ES-I3 (cell line): ENCODE measurements around the gene GFER.
A peak's percentile ranks its signal among the peaks of the same experiment; 100 is the strongest.

ENCODE experiments used
- H3K36me3 ChIP-seq: 2 replicates; pipeline ENCODE4 v1.6.1; 2013; ENCODE audit warnings: mild to moderate bottlenecking, low read length, control low read depth, moderate library complexity; ENCODE audit not compliant: insufficient read depth
- H3K4me1 ChIP-seq: 2 replicates; pipeline ENCODE4 v1.6.1; 2013; ENCODE audit warnings: mild to moderate bottlenecking, control low read depth, low read length; ENCODE audit not compliant: insufficient read depth
- H3K9ac ChIP-seq: 2 replicates; pipeline ENCODE4 v1.6.1; 2013; ENCODE audit warnings: low read depth, mild to moderate bottlenecking, low read length, moderate library complexity
- H3K9me3 ChIP-seq: 2 replicates; pipeline ENCODE4 v1.6.1; 2013; ENCODE audit warnings: mild to moderate bottlenecking, low read length, moderate library complexity; ENCODE audit not compliant: control insufficient read depth, insufficient read depth

The GFER gene

DNA sequence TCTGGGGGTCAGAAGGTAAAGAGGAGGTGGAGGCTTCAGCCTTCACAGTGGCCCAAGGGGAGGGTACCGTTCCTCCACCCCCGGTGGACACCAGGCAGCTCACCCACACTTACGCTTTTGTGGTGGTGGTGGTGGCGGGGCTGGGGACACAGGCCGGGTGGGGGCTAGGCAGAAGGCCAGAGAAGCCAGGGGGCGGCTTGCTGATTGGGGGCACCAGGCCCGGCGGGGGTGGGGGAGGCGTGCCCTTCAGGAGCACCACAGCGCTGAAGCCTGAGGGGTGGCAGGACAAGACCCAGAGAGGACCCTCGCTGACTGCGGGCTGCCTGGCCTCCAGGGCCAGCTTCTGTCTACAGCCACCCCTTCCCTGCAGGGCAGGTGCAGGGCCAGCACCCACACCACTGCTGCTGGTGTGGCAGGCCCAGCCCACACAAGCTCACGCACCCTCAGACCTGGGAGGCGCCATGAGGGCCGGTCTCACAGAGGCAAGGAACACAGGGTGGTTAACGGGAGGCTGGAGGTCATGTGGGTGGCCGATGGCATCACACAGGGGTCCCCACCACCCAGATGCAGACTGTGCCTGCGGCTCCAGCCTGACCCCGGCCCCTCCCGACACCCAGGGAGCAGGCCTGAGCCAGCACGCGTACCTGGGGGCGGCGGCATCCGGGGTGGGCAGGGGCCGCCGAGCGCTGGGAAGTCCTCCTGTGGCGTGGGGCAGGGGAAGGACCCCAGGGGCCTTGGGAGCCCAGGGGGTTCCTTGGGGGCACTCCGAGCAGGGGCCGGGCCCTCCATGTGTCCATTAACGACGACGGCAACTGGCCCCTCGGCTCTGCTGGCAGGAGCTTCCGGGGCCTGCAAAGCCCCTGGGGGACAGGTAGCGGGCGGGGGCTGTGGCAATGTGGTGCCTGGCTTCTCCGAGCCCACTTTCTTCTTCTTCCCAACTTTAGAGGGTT lies 15.1 kb downstream of the GFER start:
- Histone ChIP-seq H3K9me3 (no peaks in the 10 kb centered on the region), H3K36me3 (peaks cover 4% of the 10 kb centered on the region; the same call in 1 of the 2 replicates), H3K4me1 (peaks cover under 1% of the 10 kb centered on the region; the same call in 1 of the 2 replicates)

DNA sequence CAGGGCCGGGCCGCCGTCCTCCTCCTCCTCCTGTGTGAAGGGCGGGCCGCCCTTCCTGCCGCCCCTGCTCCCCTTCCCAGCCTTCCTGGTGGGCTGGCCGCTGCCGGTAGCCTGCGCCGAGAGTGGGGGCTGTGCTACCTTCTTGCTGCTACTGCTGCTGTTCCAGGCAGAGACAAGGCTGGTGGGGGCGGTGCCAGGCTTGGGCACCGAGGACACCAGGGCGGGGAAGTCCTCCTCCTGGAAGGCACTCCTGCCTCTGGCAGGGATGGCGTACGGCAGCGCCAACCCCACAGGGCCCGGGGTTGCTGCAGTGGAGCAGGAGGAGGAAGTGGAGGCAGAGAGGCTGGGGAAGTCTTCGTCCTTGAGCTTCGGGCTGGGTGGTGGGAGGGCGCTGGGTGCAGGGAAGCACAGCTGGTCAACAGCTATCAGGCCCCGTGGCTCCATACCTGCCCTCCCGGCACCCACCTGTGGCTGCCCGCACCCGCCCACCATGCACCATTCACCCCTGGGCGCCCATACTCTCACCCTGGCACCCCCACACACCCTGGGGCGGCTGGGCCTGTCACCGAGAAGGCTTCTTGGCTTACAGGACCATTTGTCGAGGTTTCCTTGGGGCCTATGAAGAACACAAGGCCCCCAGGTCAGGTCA lies 16.0 kb downstream of the GFER start:
- Histone ChIP-seq H3K9ac (no peak overlapping the region), H3K36me3 (peaks cover 4% of the 10 kb centered on the region; the same call in 1 of the 2 replicates), H3K9me3 (no peaks in the 10 kb centered on the region), H3K4me1 (peaks cover 6% of the 10 kb centered on the region; the same call in 1 of the 2 replicates)

More for the DNA sequence above, 15.1 kb downstream of the GFER start:
- no peak overlapping the region for H3K9ac ChIP-seq

DNA sequence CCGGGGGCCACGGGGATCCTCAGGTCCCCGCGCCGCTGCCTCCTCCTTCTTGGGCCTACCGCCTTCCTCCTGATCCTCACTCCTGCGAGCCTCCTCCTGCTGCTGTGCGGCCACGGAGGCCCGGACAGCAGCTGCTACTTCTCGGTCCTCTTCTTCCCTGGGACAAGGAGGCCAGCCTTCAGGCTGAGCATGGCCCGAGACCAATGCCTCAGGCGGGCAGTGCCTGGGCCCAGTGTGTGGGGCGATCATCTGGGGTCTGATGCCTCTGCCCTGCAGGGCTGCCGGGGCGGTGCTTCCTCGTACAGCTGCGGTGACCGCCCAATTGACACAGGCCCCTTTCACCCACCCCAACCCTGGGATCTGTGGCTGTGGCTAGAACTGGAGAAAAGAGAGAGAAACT lies 17.0 kb downstream of the GFER start:
- peaks cover 4% of the 10 kb centered on the region; the same call in 1 of the 2 replicates for H3K36me3 ChIP-seq
- peaks cover 6% of the 10 kb centered on the region; the same call in 1 of the 2 replicates for H3K4me1 ChIP-seq
- H3K9me3 ChIP-seq: no peaks in the 10 kb centered on the region
- H3K9ac ChIP-seq: no peak overlapping the region

DNA sequence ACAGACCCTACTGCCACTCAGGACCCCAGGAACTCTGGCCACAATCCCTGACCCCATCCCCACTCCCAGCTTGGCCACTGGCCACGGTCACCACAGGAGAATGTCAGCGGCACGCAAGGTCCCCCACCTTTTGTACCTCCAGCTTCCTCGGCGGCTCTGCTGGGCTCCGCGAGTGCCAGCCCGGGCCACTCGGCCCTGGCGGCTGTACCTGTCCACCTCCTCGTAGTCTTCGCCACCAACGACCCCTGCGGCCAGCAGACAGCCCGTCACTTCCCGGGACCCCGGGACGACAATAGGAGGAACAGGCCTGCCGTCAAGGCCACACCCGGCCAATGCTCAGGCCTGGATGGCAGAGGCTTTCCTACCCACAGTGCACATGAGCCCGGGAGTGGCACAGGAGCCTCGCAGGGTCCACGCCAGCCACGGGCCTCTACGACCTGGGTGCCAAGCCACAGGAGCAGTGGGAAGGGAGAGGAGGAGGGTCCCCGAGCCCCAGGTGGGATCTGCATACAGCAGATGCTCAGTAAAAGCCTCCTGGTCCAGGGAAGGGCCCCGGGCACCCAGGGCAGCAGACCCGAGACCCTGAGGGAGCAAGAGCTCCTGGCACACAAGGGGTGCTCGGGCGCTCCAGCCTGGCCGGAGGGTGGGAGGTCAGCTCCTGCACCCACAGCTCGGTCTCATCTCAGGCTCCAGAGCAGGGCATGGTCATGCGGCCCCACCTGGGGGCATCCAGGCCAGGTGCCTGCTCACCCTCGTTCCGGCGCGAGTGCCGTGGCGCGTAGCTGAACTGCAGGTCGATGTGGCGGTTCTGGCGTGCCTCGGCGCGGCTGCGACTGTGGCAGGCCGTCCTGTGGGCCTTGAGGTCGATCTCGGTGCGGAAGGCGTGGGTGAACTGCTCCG lies 17.7 kb downstream of the GFER start:
- peaks cover 6% of the 10 kb centered on the region; the same call in 1 of the 2 replicates for H3K4me1 ChIP-seq
- H3K9me3 ChIP-seq: no peaks in the 10 kb centered on the region
- peaks cover 4% of the 10 kb centered on the region; the same call in 1 of the 2 replicates for H3K36me3 ChIP-seq
- H3K9ac ChIP-seq: no peak overlapping the region

DNA sequence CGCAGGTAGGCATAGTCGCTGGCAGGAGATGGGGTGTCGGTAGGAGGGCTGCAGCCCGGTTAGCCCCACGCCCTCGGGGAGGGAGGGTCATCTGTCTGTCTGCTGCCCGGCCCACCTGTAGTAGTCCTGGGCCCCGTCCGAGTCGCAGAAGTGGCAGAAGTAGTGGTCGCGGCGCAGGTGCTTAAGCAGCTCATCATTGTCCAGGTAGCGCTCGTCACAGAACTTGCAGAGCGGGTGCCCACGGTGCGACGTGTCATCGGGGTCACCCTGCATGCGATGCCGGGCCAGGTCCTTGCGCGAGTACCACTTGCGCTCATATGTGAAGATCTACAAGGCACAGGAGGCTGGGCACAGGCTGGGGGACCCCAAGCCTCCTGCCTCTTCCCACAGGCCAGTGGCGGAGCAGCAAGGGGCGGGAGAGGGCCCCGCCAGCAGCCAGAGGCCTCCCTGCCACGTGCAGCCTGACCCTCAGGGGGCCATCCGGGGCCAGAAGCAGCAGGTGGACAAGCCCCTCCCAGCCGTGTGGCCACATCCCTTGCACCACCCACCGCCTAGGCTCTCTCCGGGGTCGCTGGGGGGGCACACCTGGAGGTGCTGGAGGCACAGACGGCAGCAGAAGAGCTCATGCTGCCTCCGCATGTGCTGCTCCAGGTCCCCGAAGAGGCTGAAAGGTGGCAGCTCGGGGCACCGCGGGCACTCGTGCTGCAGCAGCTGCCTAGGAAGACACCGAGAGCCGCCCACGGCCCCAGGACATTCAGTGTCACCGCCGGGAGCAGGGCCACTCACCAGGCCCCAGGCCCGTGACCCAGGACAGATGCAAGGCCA lies 18.6 kb downstream of the GFER start:
- H3K36me3 ChIP-seq: peaks cover 4% of the 10 kb centered on the region; the same call in 1 of the 2 replicates
- peaks cover 6% of the 10 kb centered on the region; the same call in 1 of the 2 replicates for H3K4me1 ChIP-seq
- no peaks in the 10 kb centered on the region for H3K9me3 ChIP-seq
- no peak overlapping the region for H3K9ac ChIP-seq

DNA sequence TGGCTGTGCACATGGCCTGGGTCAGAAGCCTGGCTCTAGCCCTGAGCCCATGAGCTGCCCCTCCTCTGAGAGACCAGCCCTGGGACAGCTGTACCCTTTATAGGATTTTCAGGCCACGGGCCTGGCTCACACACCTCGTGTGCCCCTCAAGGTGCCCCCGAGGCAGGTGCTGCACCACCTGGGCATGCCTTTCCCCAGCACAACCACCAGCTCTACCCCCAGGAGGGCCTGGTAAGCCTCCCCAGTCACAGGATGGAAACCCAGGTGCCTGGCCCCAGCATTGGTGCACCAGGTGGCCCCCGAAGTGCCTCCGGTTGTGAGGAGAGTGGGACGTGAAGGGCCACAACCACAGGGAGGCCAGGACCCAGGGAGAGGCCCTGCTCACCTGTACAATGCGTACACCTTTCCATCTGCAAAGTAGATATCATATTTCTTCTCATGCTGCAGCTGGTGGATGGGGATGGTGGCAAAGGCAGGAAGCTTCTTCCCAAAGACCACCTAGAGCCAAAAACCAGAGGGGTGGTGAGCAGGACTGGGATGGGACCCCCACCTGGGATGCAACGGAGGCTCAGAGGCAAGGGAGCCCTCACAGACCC lies 19.3 kb downstream of the GFER start:
- Histone ChIP-seq H3K36me3 (peaks cover 4% of the 10 kb centered on the region; the same call in 1 of the 2 replicates), H3K9me3 (no peaks in the 10 kb centered on the region), H3K9ac (no peak overlapping the region), H3K4me1 (peaks cover 9% of the 10 kb centered on the region; the same call in 1 of the 2 replicates)

DNA sequence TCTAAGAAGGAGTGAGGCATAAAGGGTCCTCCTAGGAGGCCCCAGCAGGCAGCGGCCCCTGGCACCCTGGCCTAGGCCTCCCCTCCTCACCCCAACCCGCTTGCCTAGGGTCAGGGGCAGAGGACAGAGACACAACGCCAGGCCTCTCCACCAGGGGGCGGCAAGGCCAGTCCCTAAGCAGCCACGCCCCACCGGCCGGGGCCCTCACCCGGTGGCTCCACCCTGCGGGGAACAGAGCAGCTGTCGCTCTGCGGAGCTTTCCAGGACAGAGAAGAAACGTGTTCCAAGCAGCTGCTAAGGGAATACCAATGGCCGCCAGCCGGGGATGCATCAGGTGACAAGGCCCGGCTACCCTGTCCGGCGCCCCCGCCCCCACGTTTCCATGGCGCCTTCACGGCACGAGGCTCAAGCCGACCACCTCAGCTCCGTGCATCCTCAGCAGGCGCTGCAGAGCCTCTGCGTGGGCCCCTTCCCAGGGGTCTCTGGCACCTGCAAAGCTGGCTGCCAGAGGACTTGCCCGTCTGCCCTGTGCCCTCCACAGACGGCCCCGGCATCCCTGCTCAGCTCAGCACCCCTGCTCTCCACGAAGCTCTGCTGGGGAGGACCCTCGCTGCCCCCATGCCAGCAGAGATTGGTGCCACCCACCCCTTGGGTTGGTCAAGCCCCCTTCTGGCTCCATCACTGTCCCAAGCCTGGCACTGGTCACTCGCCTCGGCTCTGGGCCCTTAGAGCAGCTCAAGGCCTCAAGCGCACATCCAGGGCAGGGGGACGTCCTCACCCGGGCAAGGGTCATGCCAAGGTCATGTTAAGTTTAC lies 20.0 kb downstream of the GFER start:
- peak overlapping the region; percentile 22 for H3K9ac ChIP-seq
- no peaks in the 10 kb centered on the region for H3K9me3 ChIP-seq
- H3K36me3 ChIP-seq: peaks cover 4% of the 10 kb centered on the region; the same call in 1 of the 2 replicates
- peaks cover 12% of the 10 kb centered on the region; the same call in 1 of the 2 replicates for H3K4me1 ChIP-seq

DNA sequence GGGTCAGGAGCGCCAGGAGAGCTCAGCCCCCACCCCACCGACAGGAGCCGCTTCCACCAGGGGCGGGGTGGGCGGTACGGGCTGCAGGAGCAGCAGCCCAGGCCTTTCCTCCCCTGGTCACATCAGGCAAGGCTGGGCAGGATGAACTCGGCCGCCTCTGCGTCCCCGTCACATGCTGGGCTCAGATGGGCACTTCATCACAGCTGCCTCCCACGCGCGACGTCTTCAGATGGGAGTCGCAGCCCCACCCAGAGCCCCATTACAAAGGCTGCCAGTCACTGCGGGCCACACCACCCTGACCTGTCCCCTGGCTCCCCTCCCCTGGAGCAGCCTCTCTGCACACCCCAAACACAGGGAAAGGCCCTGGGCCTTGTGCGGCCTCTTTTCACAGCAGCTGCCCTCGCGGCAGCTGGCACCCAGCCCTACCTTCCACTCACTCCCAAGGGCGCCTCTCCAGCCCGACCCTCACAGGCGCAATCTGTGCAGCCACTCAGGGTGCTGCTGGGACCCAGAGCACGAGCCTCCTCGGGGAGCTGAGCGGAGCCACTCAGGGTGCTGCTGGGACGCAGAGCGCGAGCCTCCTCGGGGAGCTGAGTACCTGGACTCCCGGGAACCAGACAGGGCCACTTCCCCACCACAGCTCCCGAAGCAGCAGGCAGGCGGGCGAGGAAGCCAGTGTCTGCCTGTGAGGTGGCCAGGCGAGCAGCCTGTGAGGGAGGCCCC lies 21.0 kb downstream of the GFER start:
- H3K9ac ChIP-seq: no peak overlapping the region
- H3K36me3 ChIP-seq: peaks cover 4% of the 10 kb centered on the region; the same call in 1 of the 2 replicates
- H3K4me1 ChIP-seq: peaks cover 12% of the 10 kb centered on the region; the same call in 1 of the 2 replicates
- no peaks in the 10 kb centered on the region for H3K9me3 ChIP-seq

DNA sequence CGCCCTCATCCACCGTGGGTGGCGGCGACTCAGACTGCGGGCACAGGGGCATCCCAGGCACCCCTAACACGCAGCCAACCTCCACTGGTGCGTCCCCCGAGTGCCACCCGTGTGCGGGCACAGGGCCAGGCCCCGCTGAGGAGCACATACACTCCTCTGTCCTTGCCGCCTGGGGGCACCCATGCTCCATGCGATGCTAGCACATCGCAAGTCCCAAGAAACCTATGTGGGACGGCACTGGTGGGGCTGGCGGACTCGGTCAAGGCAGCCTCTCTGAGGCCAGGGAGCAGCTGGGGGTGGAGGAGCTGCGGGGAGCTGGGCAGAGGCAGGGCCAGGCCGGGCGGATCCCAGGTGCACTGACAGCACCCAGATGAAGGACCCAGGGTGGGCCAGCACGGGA lies 21.7 kb downstream of the GFER start:
- Histone ChIP-seq H3K4me1 (peaks cover 12% of the 10 kb centered on the region; the same call in 1 of the 2 replicates), H3K36me3 (peaks cover 4% of the 10 kb centered on the region; the same call in 1 of the 2 replicates), H3K9me3 (no peaks in the 10 kb centered on the region), H3K9ac (no peak overlapping the region)

DNA sequence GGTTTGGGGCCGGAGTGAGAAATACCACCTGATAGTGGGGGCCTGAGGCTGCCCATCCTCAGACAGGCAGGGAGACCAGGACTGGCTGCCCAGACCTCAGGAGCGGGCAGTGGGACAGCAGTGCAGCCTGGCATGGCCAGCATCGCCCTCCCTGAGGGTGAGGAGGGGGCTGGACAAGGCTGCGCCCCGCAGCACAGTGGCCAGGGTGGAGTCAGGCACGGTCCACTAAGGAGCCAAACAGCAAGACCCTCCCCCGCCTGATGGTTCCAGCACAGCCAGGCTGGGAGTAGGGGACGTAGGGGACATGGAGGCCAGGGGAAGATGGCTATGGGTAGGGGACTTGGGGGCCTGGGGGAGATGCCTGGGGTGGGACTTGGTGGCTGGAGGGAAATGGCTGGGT lies 22.3 kb downstream of the GFER start:
- H3K4me1 ChIP-seq: peaks cover 12% of the 10 kb centered on the region; the same call in 1 of the 2 replicates
- H3K36me3 ChIP-seq: peaks cover 2% of the 10 kb centered on the region; the same call in 1 of the 2 replicates
- H3K9me3 ChIP-seq: no peaks in the 10 kb centered on the region
- no peak overlapping the region for H3K9ac ChIP-seq

DNA sequence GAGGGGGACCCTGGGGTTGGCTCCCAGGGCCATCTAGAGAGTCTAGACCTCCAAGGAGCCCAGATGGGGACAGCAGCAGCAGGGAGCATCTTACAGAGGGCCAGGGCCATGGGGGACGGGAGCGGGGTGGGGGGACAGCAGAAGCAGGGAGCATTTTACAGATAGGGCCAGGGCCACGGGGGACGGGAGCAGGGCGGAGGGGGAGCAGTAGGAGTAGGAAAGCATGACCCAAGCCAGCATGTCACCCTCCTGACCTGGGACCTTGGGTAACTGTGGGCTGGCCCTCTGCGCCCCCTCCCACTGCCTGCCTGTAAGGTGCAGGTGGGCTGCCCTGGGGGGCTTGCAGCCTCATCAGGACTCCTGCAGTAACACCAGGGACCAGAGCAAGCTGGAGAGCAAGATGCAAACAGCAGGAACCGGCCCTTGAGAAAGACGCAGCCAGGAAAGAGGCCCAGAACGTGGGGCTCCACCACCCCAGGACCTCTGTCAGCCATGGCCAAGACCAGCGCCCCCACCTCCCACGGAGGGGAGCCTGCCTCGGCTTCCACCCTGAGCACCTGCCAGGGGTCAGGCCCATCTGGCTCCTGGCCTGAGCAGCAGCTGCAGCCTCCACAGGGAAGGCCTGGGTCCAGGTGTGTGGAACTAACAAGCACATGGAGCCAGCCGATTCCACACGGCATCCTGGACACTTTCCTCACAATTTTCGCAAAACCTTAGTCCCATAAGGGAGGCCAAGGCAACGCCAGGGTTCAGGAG lies 23.3 kb downstream of the GFER start:
- no peaks in the 10 kb centered on the region; the same call in 1 of the 2 replicates for H3K36me3 ChIP-seq
- peaks cover 12% of the 10 kb centered on the region; the same call in 1 of the 2 replicates for H3K4me1 ChIP-seq
- no peak overlapping the region for H3K9ac ChIP-seq
- no peaks in the 10 kb centered on the region for H3K9me3 ChIP-seq
